GM21737 (cell line): Measurements from ENCODE around the gene EML2.
A peak's percentile ranks its signal among the peaks of the same experiment; 100 is the strongest.
"Not testable (repeated sequence)": the region's sequence is repeated elsewhere in the genome, so short reads cannot be mapped to it uniquely, and the experiment has no call there.

Source experiments
- ATAC-seq: cut with Tn5 transposase; IDR thresholded peaks from one replicate; pipeline ENCODE4 v1.9.1; 2021; ENCODE audit warnings: mild to moderate bottlenecking, moderate library complexity; ENCODE audit not compliant: unreplicated experiment

Gene EML2

DNA sequence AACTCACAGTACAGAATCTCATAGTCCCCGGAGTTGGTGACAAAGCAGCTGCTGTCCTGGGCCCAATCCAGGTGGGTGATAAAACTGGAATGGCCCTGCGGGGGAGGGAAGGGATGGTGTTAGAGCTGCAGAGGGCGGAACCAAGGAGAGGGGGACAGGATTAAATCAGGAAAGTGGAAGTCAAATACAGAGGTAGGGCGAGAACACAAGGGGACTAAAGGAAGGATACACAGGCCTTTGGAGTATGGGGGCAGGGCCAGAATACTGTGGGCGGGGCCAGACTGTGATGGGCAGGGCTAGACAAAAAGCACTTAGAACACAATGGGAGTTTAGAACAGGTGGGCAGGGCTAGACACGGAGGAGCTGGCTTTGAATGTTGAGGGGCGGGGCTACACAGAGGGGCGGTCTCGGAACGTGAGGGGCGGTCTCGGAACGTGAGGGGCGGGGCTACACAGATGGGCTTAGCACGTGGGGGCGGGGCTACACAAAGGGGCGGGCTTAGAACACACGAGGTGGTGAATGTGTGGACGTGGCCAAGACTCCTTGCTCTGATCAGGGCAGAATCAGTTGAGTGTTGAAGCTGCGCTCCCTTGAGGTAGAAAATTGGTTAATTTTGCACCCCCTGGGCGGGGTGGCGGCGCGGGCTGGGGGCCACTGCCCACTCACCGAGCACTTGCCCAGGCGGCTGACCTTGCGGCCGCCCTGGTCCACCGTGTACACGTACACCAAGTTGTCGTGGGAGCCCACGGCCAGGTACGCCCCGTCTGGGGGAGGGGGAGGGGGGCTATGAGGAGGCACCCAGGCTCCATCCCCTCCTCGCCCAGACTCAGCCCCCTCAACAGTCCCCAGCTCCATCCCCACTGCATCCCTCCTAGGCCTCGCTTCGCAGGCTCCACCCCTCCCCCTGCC is 23.1 kb downstream of the EML2 start:
- ATAC-seq, result no peak

DNA sequence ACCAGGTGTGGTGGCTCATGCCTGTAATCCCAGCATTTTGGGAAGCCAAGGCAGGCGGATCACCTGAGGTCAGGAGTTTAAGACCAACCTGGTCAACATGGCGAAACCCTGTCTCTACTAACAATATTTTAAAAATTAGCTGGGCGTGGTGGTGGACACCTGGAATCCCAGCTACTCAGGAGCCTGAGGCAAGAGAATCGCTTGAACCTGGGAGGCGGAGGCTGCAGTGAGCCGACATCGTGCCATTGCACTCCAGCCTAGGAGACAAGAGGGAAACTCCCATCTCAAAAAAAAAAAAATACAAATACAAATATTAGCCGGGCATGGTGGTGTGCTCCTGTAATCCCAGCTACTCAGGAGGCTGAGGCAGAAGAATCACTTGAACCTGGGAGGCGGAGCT is 24.1 kb downstream of the EML2 start:
- not testable (repeated sequence) for ATAC-seq

DNA sequence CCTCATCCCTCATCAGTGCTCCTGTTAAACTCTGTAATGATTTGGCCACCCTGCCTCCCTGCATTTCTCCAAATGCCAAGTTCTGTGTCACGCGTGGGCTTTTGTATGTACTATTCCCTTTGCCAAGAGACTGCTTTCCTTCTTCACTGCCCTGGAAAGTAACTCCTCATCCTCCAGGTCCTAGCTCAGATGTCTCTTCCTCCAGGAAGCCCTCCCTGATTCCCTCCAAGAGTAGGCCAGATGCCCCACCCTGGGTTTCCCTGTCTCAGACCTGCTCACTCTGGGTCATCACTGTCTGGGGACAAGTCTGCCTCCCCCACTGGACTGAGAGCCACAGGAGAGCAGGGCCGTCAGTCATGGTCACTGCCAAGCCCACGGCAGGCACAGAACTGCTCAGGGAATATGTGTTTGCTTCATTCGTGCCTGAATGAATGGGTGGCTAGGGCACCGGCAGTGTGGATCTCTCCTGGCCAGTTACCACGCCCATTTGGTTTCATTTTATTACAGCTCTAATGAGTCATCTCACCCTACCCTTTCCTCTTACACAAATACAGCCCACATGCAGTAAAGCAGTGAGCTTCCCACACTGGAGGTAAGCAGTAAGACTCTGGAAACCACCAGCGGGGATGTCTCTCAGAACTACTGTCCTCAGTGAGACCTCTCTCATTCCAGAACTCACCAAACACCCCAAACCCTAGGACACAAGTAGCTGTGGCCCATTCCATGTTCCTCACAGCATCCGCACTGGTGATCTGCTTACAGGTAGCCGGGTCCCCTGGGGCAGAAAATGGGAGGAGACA is 25.1 kb downstream of the EML2 start:
- peak; percentile 49 for ATAC-seq

DNA sequence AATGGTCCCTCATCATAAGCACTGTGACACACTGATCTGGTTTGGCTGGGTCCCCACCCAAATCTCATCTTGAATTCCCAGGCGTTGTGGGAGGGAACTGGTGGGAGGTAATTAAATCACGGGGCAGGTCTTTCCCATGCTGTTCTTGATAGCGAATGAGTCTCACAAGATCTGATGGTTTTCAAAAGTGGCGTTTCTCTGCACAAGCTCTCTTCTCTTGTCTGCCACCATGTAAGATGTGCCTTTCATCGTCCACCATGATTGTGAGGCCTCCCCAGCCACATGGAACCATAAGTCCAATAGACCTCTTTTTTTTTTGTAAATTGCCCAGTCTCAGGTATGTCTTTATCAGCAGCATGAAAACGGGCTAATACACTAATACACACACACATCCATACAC is 30.2 kb downstream of the EML2 start:
- ATAC-seq, result no peak

DNA sequence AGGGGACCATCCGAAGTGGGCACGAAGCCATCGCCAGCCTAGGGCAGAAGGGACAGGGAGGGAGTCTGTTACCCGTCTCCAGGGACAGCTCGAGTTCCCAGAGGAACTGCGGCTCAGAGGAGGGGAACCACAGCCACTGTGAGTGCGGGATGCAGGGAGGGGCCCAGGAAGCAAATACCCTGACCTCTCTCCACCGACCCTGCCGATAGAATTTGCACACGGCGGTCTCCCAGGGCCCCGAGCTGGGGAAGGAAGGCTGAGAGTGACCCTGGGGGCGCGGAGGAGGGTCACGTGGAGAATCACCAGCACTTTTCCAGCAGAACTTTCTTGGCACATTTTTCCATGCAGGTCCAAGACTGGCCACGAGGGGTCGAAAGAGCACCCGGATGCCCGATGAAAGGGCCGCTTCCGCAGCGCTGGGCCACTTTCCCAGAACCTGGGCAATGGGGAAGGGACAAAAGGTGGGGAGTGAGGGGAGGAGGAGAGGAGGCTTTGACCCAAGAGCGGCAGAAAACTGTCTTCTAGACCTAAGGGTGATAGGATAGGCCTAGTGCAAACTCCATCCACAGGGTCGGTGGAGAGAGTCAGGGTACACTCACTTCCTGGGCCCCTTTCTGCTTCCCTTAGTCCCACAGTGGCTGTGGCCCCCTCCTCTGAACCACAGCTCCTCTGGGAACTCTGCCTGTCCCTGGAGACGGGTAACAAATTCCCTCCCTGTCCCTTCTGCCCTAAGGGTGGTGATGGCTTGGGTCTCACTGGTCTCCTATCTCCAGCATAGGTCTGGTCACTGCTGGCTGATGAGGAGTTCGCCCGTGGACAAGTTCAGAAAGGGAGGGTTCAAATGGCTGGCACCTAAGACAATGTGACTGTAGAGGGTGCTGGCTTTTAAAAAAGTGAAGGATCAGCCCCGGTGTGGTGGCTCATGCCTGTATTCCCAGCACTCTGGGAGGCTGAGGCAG is 31.8 kb downstream of the EML2 start:
- ATAC-seq, result no peak

DNA sequence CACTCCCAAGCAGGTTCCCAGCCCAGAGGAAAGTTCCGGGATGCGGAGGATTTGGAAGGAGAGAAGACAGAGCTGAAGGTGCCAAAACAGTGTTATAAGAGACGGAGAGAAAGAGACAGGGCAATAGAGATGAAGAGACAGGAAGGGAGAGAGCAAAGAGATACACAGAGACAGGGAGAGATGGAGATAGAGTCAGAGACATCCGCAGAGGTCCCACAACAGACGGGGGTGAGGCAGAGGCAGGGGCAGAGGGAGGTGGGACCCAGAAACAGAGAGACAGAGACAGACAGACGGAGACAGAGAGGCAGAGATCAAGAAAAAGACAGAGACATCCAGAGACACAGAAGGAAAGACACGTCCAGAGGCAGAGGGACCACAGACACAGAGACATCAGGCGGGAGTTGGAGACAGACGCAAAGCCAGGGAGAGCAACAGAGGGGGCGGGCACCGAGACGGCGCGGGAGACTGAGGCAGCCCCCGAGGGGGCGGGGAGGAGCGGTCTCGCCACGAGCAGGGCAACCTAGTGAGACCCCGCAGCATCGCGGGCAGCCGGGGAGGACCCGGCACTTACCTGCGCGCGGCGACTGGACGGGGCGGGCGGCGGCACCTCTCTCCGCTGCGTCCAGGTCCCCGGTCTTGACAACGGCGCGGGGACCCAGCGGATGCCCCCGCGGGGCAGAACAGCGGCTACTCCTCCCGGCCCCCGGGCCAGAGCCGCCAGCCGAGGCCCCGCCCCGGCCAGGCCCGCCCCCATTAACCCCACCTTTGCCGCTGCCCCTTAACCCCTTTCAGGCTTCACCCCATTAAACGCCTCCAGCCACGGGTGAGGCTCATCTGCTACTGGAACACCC is 37.4 kb downstream of the EML2 start, which contains the start of gene GPR4:
Gene GPR4 (minus strand): TSS at position 689 of the 851 bp plus-strand sequence. CDS start 10,346 bp downstream, outside the sequence.
- ATAC-seq, result no peak

DNA sequence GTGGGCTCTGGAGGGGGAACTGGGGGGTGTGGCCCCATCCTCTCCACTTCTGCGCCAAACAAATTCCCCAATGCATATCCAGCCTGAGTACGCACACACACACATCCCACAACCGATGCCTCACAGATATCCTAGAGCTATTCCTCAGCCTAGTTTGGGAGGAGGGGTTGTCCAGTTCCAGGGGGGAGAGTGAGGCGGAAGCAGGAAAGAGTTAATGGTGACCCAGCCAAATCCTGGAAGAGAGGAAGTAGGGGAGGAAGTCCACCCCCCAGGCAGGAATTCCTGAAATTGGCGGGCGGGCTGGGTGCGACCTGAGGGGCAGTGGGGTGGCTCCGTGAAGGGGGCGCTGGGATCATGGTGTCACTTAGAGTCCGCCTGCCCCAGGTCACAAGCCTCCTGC is 38.1 kb downstream of the EML2 start:
- ATAC-seq, result no peak

DNA sequence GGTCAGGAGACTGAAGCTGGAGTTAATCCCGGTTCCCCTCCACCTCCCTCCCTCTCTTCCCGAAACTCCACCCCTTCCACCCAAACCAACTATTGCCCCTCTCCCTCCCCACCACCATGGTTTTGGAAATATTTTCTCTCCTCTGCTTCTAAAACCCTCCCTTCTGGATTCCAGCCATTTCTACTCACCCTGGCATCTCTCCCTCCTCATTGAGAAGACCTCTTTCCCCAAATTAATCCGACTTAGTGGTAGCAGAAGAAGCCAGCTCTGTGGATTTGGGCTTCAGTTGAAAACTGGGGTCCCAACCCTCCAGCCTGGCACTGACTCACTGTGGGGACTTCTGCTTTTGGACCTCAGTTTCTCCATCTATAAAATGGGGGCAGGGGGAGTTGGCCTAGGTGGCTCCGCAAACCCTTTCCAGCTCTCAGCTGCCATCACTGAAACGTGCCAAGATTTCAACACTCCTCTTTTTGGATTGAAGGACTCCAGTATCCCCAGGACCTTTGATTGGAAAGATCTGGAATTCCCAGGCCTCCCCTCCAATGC is 38.8 kb downstream of the EML2 start:
- no peak for ATAC-seq

DNA sequence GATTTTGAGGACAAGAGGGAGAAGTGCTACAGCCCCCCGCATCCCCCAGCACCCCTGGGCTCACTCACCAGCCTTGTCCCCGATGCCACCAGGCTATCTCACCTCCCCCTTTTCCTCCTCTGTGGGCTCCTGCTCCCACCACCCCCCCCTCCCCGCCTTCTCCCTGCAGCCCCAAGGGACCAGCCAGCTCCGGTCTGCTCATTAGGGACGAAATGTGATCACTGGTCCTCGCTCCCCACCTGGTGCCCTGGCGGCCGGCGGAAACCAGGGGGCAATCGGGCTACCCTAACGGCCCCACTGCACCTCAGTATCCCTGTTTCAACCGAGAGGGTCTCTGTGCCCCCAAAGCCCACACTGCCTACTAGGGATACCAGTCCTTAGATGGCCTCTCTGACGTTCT is 39.9 kb downstream of the EML2 start:
- ATAC-seq, result no peak

DNA sequence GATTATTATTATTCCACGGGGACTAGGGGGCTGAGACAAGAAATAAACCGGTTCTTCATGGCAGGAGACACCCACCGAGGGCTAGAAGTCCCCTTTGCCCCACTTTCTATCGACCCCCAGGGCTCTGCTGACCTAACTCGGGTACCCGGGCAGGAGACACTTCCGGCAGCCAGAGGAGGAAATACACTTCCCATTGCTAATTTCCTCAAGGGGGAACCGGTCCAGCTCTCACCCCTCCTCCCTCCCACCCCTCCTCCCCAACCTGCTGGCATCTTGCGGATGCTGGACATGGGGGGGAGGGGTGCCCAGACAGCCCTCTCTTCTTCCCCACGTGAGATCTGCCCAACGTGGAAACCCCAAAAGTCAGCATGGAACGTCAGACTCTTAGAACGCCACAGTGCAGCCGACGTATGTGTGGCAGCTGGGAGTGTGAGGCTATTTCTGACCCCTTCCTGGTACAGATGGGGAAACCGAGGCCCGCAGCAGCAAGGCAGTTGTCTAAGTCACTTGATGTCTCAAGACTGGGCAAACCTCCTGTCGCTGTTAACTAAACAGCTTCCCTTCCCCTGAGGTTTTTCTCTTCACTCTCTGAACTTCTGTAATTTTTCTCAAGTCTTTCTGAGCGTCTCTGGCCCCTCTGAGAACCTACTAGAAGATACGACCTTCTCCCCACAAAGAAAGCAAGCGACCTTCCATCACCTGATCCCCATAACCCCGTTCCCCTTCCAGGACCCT is 40.8 kb downstream of the EML2 start:
- no peak for ATAC-seq

DNA sequence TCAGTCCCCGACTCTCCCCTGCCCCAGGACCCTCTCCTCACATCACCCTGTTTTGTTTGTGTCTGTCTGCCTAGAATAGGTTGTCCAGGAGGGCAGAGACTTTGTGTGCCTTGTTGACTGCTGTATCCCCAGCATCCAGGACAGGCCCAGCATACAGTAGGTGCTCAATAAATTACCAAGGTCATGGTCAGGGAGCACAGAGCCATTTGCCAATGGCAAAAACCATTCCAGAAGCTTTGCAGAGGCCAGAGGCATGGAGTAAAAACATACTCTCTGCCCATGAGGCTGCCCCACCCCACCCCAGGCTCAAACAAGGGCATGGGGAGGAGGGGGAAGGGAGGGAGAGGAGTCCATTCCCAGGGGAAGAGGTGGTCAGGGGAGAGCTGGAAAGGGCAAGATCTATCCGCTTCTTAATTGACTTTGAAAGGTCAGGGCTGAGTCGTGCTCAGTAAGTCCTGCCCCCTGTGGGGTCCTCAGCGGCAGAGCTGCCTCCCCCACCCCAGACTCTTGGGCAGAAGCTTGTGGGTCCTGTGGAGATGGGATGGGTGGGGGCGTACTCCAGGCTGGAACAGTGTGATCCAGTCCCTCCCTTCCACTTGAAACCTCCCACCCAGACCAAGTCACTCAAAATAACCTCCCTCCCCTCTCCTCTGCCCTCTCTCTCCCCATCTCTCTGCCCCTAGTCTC is 41.6 kb downstream of the EML2 start:
- ATAC-seq, result no peak

DNA sequence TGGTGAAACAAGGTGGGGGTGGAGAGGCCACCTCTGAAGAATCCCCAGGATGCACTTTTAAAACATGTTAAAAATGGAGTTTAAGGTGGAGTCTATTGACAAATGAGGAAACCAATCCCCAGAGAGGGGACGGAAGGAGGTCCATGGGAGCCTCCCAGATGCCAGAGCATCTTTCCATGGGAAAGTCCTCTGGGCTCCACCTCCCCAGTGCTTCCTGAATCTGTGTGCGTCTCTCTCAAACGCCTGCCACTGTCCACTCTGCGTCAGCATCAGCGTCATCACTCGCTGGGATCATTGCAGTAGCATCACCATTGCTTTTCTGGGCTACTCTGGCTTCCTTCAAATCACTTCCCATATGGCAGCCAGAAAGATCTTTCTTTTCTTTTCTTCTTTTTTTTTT is 43.4 kb downstream of the EML2 start:
- no peak for ATAC-seq

DNA sequence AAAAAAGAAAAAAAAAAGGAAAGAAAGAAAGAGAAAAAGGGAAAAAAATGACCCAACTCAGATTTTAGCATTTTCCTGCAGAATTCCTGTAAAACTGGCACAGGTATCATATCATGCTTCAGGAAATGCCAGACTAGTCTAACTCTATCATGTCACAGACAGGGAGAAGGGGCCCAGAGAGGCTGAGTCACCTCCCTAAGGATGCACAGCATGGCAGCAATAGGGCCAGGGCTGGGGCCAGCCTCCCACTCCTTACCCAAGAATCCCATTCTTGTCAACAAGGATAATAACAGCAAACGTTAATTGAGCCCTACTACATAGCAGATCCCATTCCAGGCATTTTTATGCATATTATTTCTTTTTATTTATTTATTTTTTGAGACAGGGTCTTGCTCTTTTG is 45.7 kb downstream of the EML2 start:
- no peak for ATAC-seq

DNA sequence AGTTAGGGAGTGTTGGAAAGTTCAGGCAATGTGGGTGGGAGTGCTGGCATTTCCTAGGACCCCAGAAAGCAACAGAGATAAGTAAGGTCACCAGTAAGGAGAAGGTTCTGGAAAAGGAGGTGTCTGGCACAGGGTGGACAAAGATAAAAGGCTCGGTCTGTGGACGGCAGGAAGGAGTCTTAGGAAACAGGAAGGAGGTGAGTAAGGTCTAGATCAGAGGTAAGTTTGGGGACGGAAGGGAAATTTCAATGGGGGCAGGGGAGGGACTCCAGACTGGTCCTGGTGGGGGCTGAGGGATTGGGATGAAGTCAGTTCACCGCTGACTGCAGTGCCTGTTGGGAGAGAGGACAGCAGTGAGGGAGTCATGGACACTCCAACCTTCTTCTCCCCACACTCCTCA is 46.8 kb downstream of the EML2 start:
- ATAC-seq, result no peak

DNA sequence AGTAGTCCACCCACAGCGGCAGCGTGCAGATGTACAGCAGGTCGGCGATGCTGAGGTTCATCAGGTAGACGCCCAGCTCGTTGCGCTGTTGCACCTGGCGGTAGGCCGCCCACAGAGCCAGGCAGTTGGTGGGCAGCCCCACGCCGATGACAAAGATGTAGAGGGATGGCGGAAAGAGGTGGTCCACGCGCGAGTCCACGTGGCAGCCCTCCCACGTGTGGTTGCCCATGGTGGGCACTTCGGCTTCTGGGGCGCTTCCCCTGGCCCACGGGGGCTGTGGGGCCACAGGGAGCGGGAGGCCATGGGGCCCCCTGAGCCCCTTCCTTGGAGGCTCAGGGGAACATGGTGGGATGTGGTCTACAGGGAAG is 47.6 kb downstream of the EML2 start:
- no peak for ATAC-seq

DNA sequence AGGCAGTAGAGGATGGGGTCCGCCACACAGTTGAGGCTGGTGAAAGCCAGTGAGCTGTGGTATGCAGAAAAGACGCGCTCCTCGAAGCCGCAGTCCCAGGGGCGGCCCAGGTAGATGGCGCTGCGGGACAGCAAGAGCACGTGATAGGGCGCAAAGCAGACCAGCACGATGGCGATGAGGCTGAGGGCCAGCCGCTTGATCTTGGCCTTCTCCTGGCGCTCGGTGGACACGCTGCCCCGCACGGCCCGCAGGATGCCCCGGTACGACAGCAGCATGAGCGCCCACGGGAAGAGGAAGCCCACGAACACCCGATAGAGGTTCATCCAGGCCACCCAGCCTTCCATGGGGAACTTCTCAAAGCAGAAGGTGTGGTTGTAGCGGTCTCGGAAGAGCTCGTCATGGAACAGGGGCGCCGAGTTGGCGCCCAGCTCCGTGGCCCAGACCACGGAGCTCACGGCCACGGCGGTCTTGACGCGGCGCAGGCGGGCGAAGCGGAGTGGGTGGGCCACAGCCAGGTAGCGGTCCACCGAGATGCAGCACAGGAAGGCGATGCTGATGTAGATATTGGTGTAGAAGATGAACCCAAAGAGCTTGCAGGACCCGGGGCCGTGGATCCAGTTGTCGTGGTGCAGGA is 48.1 kb downstream of the EML2 start:
- no peak for ATAC-seq

DNA sequence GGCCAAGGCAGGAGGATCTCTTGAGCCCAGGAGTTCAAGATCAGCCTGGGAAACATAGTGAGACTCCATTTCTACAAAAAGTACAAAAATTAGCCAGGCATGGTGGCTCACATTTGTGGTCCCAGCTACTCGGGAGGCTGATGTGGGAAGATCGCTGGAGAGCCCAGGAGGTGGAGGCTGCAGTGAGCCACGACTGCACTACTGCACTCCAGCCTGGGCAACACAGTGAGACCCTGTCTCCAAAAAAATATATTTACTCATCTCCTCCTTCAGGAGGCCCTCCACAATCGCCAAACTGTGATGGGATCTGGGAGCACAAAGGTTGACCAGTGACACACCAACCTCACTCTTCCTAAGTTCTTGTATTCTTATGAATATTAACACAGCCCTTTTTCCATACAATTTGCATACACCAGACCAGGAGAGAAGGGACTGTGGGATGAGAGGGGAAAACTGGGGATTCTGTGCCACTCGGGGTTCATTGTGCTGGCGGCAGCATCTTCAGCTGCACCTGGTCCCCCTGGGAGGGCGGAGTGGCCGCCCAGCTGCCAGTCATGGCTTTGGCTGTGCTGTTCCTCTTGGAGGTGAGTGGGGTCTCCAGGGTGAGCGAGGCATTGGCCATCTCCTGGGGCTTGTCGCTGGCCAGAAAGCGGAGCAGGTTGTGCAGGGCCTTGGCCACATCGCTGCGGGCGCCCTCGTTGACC is 48.7 kb downstream of the EML2 start:
- ATAC-seq, result no peak
